SK-N-SH treated with all-trans-retinoic acid at 6 μM for 48 hours (cell line): ENCODE data around the gene FAM170A.

Experiments
- ATAC-seq: fragments of 200-7000 bp; cut with Tn5 transposase; 3 replicates; pipeline ENCODE4 v1.9.1; 2020; ENCODE audit warnings: mild to moderate bottlenecking, moderate library complexity
- ARNTL ChIP-seq: fragments of 450-650 bp; formaldehyde crosslinking; IDR thresholded peaks from 2 replicates; pipeline ENCODE4 v1.5.0; 2020; ENCODE audit warnings: low read depth, mild to moderate bottlenecking, moderate library complexity, borderline replicate concordance
- BACH2 ChIP-seq: fragments of 250-450 bp; sonication (Bioruptor Pico); IDR thresholded peaks from 2 replicates; pipeline ENCODE4 v1.9.0; 2021; ENCODE audit warnings: mild to moderate bottlenecking, borderline replicate concordance
- CSDC2 ChIP-seq: fragments of 250-450 bp; sonication (Bioruptor Pico); IDR thresholded peaks from 2 replicates; pipeline ENCODE4 v1.5.0; 2020; ENCODE audit warnings: mild to moderate bottlenecking, moderate library complexity
- ESRRG ChIP-seq: fragments of 250-450 bp; sonication (Bioruptor Pico); IDR thresholded peaks from 2 replicates; pipeline ENCODE4 v1.6.1; 2021; ENCODE audit warnings: mild to moderate bottlenecking
- GLIS3 ChIP-seq: fragments of 250-450 bp; sonication (Bioruptor Pico); IDR thresholded peaks from 2 replicates; pipeline ENCODE4 v1.5.0; 2020; ENCODE audit warnings: mild to moderate bottlenecking, moderate library complexity
- ISL1 ChIP-seq: fragments of 250-450 bp; sonication (Bioruptor Pico); IDR thresholded peaks from 2 replicates; pipeline ENCODE4 v2.1.2; 2022; ENCODE audit warnings: mild to moderate bottlenecking, moderate library complexity
- PPARA ChIP-seq: fragments of 250-450 bp; sonication (Bioruptor Pico); IDR thresholded peaks from 2 replicates; pipeline ENCODE4 v1.5.0; 2020; ENCODE audit warnings: mild to moderate bottlenecking, borderline replicate concordance
- RARB ChIP-seq: fragments of 250-450 bp; sonication (Bioruptor Pico); IDR thresholded peaks from 2 replicates; pipeline ENCODE4 v1.8.0; 2021; ENCODE audit warnings: mild to moderate bottlenecking, moderate library complexity
- SNAI2 ChIP-seq: fragments of 250-450 bp; sonication (Bioruptor Pico); IDR thresholded peaks from 2 replicates; pipeline ENCODE4 v1.5.0; 2020; ENCODE audit warnings: mild to moderate bottlenecking, moderate library complexity
- TCF4 ChIP-seq: fragments of 250-450 bp; sonication (Bioruptor Pico); IDR thresholded peaks from 2 replicates; pipeline ENCODE4 v1.8.0; 2021; ENCODE audit warnings: mild to moderate bottlenecking, moderate library complexity, borderline replicate concordance
- TOX ChIP-seq: fragments of 250-450 bp; sonication (Bioruptor Pico); IDR thresholded peaks from 2 replicates; pipeline ENCODE4 v1.8.0; 2021; ENCODE audit warnings: mild to moderate bottlenecking, moderate library complexity, borderline replicate concordance
- ZFP3 ChIP-seq: fragments of 250-450 bp; sonication (Bioruptor Pico); IDR thresholded peaks from 2 replicates; pipeline ENCODE4 v1.5.0; 2020; ENCODE audit warnings: mild to moderate bottlenecking, moderate library complexity
- ZNF565 ChIP-seq: fragments of 450-650 bp; formaldehyde crosslinking; conservative IDR thresholded peaks from 2 replicates; pipeline ENCODE4 v1.5.0; 2020; ENCODE audit warnings: low read depth, mild to moderate bottlenecking, moderate library complexity
- ZNF70 ChIP-seq: fragments of 450-650 bp; formaldehyde crosslinking; IDR thresholded peaks from 2 replicates; pipeline ENCODE4 v1.5.0; 2020; ENCODE audit warnings: mild to moderate bottlenecking, moderate library complexity
- ZNF8 ChIP-seq: fragments of 450-650 bp; formaldehyde crosslinking; IDR thresholded peaks from 2 replicates; pipeline ENCODE4 v1.5.0; 2020; ENCODE audit warnings: mild to moderate bottlenecking, moderate library complexity
- TF ChIP-seq, protein P1 (sequence below): fragments of 250-450 bp; sonication (Bioruptor Pico); IDR thresholded peaks from 2 replicates; pipeline ENCODE4 v1.5.0; 2020; ENCODE audit warnings: mild to moderate bottlenecking, moderate library complexity
- TF ChIP-seq, protein P2 (sequence below): fragments of 250-450 bp; sonication (Bioruptor Pico); IDR thresholded peaks from 2 replicates; pipeline ENCODE4 v1.5.1; 2020; ENCODE audit warnings: low read depth, mild to moderate bottlenecking, moderate library complexity
- TF ChIP-seq, protein P3 (sequence below): fragments of 250-450 bp; sonication (Bioruptor Pico); IDR thresholded peaks from 2 replicates; pipeline ENCODE4 v1.8.0; 2020; ENCODE audit warnings: mild to moderate bottlenecking, moderate library complexity, borderline replicate concordance
- TF ChIP-seq, protein P4 (sequence below): fragments of 250-450 bp; sonication (Bioruptor Pico); IDR thresholded peaks from 2 replicates; pipeline ENCODE4 v1.8.0; 2021; ENCODE audit warnings: low read depth, mild to moderate bottlenecking, moderate library complexity, borderline replicate concordance
- TF ChIP-seq, protein P5 (sequence below): fragments of 250-450 bp; sonication (Bioruptor Pico); IDR thresholded peaks from 2 replicates; pipeline ENCODE4 v1.5.1; 2021; ENCODE audit warnings: mild to moderate bottlenecking, moderate library complexity

Gene FAM170A

DNA sequence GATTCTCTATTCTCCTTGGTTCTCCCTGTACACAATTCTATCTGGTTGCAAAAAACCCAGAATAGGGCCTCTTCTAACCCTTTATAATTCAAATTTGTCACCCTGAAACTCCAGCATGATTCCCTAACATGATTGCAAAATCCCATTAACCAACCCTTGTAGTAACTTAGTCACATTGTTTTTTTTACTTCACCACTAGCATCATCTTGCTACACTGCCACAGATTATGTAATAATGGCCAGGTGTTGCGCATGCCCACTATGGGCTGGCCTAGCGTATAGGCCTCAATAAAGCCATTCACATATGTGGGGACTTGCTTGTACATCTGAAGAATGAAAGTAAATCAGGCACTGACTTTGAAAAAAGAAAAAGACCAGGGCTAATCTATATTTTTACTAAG, 25.7 kb downstream of the FAM170A start:
- TF ChIP-seq ZNF70 (CRISPR knock-in tag) = no peak
- no peak for TF ChIP-seq ISL1 (CRISPR knock-in tag)
- TF ChIP-seq TOX (CRISPR knock-in tag) = no peak
- TF ChIP-seq SNAI2 (CRISPR knock-in tag) = no peak
- TF ChIP-seq, protein P1, sequence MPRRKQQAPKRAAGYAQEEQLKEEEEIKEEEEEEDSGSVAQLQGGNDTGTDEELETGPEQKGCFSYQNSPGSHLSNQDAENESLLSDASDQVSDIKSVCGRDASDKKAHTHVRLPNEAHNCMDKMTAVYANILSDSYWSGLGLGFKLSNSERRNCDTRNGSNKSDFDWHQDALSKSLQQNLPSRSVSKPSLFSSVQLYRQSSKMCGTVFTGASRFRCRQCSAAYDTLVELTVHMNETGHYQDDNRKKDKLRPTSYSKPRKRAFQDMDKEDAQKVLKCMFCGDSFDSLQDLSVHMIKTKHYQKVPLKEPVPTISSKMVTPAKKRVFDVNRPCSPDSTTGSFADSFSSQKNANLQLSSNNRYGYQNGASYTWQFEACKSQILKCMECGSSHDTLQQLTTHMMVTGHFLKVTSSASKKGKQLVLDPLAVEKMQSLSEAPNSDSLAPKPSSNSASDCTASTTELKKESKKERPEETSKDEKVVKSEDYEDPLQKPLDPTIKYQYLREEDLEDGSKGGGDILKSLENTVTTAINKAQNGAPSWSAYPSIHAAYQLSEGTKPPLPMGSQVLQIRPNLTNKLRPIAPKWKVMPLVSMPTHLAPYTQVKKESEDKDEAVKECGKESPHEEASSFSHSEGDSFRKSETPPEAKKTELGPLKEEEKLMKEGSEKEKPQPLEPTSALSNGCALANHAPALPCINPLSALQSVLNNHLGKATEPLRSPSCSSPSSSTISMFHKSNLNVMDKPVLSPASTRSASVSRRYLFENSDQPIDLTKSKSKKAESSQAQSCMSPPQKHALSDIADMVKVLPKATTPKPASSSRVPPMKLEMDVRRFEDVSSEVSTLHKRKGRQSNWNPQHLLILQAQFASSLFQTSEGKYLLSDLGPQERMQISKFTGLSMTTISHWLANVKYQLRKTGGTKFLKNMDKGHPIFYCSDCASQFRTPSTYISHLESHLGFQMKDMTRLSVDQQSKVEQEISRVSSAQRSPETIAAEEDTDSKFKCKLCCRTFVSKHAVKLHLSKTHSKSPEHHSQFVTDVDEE (CRISPR knock-in tag) = no peak
- TF ChIP-seq BACH2 = no peak
- TF ChIP-seq ZNF565 = no peak
- no peak for TF ChIP-seq CSDC2 (CRISPR knock-in tag)
- TF ChIP-seq ARNTL (CRISPR knock-in tag) = no peak
- TF ChIP-seq RARB (CRISPR knock-in tag) = no peak
- TF ChIP-seq PPARA (CRISPR knock-in tag) = no peak
- TF ChIP-seq ESRRG (CRISPR knock-in tag) = no peak
- TF ChIP-seq, protein P2, sequence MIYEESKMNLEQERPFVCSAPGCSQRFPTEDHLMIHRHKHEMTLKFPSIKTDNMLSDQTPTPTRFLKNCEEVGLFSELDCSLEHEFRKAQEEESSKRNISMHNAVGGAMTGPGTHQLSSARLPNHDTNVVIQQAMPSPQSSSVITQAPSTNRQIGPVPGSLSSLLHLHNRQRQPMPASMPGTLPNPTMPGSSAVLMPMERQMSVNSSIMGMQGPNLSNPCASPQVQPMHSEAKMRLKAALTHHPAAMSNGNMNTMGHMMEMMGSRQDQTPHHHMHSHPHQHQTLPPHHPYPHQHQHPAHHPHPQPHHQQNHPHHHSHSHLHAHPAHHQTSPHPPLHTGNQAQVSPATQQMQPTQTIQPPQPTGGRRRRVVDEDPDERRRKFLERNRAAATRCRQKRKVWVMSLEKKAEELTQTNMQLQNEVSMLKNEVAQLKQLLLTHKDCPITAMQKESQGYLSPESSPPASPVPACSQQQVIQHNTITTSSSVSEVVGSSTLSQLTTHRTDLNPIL = no peak
- no peak for TF ChIP-seq GLIS3 (CRISPR knock-in tag)
- no peak for TF ChIP-seq ZFP3 (CRISPR knock-in tag)
- TF ChIP-seq, protein P3, sequence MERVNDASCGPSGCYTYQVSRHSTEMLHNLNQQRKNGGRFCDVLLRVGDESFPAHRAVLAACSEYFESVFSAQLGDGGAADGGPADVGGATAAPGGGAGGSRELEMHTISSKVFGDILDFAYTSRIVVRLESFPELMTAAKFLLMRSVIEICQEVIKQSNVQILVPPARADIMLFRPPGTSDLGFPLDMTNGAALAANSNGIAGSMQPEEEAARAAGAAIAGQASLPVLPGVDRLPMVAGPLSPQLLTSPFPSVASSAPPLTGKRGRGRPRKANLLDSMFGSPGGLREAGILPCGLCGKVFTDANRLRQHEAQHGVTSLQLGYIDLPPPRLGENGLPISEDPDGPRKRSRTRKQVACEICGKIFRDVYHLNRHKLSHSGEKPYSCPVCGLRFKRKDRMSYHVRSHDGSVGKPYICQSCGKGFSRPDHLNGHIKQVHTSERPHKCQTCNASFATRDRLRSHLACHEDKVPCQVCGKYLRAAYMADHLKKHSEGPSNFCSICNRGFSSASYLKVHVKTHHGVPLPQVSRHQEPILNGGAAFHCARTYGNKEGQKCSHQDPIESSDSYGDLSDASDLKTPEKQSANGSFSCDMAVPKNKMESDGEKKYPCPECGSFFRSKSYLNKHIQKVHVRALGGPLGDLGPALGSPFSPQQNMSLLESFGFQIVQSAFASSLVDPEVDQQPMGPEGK (CRISPR knock-in tag) = no peak
- TF ChIP-seq, protein P4, sequence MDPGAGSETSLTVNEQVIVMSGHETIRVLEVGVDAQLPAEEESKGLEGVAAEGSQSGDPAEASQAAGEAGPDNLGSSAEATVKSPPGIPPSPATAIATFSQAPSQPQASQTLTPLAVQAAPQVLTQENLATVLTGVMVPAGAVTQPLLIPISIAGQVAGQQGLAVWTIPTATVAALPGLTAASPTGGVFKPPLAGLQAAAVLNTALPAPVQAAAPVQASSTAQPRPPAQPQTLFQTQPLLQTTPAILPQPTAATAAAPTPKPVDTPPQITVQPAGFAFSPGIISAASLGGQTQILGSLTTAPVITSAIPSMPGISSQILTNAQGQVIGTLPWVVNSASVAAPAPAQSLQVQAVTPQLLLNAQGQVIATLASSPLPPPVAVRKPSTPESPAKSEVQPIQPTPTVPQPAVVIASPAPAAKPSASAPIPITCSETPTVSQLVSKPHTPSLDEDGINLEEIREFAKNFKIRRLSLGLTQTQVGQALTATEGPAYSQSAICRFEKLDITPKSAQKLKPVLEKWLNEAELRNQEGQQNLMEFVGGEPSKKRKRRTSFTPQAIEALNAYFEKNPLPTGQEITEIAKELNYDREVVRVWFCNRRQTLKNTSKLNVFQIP = no peak
- no peak for TF ChIP-seq TCF4 (CRISPR knock-in tag)
- TF ChIP-seq, protein P5, sequence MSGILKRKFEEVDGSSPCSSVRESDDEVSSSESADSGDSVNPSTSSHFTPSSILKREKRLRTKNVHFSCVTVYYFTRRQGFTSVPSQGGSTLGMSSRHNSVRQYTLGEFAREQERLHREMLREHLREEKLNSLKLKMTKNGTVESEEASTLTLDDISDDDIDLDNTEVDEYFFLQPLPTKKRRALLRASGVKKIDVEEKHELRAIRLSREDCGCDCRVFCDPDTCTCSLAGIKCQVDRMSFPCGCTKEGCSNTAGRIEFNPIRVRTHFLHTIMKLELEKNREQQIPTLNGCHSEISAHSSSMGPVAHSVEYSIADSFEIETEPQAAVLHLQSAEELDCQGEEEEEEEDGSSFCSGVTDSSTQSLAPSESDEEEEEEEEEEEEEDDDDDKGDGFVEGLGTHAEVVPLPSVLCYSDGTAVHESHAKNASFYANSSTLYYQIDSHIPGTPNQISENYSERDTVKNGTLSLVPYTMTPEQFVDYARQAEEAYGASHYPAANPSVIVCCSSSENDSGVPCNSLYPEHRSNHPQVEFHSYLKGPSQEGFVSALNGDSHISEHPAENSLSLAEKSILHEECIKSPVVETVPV (CRISPR knock-in tag) = no peak
- no peak for TF ChIP-seq ZNF8 (CRISPR knock-in tag)
- TF ChIP-seq, all 23 proteins: peak for 0
- ATAC-seq = no peak

DNA sequence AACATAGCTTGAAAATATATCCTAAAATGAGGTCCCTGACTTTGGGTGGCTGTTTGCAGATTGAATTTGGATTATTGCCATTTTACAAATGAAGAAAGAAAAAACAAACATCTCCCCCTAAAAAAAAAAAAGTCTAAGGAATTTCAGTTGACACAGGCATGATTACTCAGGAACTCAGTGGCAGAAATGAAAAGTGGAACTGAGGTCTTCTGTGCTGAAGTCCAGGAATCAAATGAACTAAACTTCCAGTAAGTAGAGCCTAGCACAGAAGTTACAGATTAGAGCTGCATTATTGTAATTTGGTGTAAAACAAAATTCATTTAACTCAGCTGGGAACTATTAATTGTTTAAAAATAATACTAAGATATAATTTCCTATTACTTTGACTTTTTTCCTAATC, 26.7 kb downstream of the FAM170A start:
- TF ChIP-seq ZNF8 (CRISPR knock-in tag) (no peak), TCF4 (CRISPR knock-in tag) (no peak)
- no peak for ATAC-seq

DNA sequence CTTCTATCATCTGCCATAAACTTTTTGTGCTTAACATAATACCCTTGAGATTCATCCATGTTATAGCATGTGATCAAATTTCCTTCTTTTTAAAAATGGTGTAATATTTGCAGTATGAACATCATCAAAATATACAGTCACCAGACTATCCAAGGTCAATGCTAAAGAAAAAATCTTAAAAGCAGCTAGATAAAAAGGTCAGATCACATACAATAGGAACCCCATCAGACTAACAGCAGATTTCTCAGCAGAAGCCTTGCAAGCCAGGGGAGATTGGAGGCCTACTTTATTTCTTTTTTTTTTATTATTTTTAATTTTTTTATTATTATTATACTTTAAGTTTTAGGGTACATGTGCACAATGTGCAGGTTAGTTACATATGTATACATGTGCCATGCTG, 37.2 kb downstream of the FAM170A start:
- TF ChIP-seq ZFP3 (CRISPR knock-in tag) (no peak), SNAI2 (CRISPR knock-in tag) (no peak)
- ATAC-seq = no peak

DNA sequence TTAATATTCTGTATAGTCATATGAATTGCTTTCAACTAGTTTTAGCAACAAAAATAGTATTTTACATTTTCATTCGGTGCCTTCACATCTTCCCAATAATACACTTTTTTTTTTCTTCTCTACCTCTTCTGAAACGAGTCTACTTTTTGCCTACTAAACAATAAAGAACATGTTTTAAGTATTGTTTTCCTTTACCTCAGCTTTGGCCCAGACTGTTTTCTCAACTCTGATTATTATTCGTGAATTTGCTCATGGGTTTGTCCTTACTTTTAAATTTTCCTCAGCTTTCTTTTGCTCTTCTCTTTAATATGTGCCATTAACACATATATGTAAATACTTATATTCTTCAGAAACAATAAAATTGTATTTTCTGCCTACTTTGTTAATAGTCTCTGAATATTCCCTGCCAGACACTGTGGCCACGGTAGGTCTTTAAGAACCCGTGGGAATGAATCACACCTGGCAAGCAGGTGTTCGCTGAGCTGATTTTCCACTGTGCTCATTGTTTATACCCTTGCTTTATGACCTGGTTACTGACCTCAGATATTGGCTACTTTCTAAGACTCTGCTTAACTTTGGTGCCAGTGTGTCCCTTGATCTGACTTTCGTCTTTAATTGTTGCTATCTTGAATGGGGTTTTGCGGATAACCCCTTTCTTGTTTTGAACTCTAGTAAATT, 49.1 kb downstream of the FAM170A start:
- ATAC-seq = no peak
- TF ChIP-seq ISL1 (CRISPR knock-in tag) (no peak), ZNF8 (CRISPR knock-in tag) (no peak), TOX (CRISPR knock-in tag) (no peak), CSDC2 (CRISPR knock-in tag) (no peak), TCF4 (CRISPR knock-in tag) (no peak), ZNF565 (no peak), RARB (CRISPR knock-in tag) (no peak), GLIS3 (CRISPR knock-in tag) (no peak), ZFP3 (CRISPR knock-in tag) (no peak), ESRRG (CRISPR knock-in tag) (no peak), BACH2 (no peak), ARNTL (CRISPR knock-in tag) (no peak)
- TF ChIP-seq, protein P5 (CRISPR knock-in tag) = no peak
- TF ChIP-seq, protein P1 (CRISPR knock-in tag) = no peak
